Measurements from ENCODE around the gene PTPRJ. TPM values are rescaled to one million over a fixed set of nuclear protein-coding genes. Genes with fewer than 3 reads are reported as not detected.

PTPRJ gene
- polyA plus RNA-seq, 3 donors: 10.0 to 36.4 (median 14.6) TPM

DNA sequence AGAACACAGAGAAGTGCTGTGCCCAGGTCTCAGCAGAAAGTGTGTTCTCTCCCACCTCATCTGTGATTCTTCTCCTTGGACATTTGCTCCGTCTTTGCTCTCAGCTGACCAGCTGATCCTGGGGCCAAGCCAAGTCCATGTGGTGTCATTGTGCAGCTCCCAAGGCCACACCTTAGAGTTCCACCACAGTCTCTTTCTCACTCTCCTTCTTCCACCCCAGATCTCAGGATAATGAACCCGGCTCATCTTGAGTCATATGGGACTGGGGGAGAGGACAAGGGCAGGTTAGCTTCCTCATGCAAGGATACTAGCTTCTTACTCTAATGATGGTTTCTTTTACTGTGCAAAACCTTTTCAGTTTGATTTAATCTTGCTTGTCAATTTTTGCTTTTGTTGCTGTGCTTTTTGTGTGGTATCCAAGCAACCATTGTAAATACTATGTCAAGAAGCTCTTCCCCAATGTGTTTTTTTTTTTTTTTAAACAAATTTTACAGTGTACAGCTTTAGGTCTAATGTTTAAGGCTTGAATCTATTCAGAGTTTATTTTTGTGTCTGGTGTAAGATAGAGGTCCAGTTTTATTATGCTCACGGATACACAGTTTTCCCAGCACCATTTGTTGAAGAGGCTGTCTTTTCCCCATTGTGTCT, 161.2 kb downstream of the PTPRJ start:
- no peaks in the 10 kb centered on the region for H3K9me3 Mint-ChIP-seq
- no peak for DNase-seq
- H3K4me2 ChIP-seq (replicated peaks; ENCODE audit: extremely low read depth, low read length, poor library complexity, severe bottlenecking): no peak overlapping the region
- no peak for TF ChIP-seq CTCF (IDR thresholded peaks at IDR 0.05)
- intact Hi-C loops (cut with micrococcal nuclease): no loop called here
- H3K4me1 Mint-ChIP-seq: peaks cover 2% of the 10 kb centered on the region
- H3K79me2 ChIP-seq (ENCODE audit: insufficient read depth, low read length): no peaks in the 10 kb centered on the region
- no peak overlapping the region for H3K4me3 Mint-ChIP-seq
- no peaks in the 10 kb centered on the region for H3K9me3 ChIP-seq (replicated peaks in 1 of 2; ENCODE audit: control insufficient read depth in 1 of 2, insufficient read depth in 1 of 2, low read length in 2 of 2)
- peaks cover 92% of the 10 kb centered on the region for H4K20me1 ChIP-seq (ENCODE audit: insufficient read depth, low read length)
- no peaks in the 10 kb centered on the region for H3K4me1 ChIP-seq (ENCODE audit: control insufficient read depth in 1 of 2, insufficient read depth in 2 of 2, low read length in 2 of 2)
- no peaks in the 10 kb centered on the region for H3K27me3 Mint-ChIP-seq (ENCODE audit: low read depth in 3 of 3)
- peak overlapping the region in 1 of 2 donors; percentile 24 for H3K27ac ChIP-seq (ENCODE audit: low read depth in 1 of 2, low read length in 2 of 2)
- H3K27me3 ChIP-seq (ENCODE audit: control insufficient read depth in 2 of 2, insufficient read depth in 2 of 2, low read length in 2 of 2): no peaks in the 10 kb centered on the region
- no peak overlapping the region for H2AFZ ChIP-seq (ENCODE audit: insufficient read depth, low read depth, low read length, poor library complexity, severe bottlenecking)
- H3K9ac ChIP-seq (ENCODE audit: insufficient read depth, low read length, poor library complexity, severe bottlenecking): no peak overlapping the region
- H3K4me3 ChIP-seq (replicated peaks in 1 of 3; ENCODE audit: low read depth in 2 of 3, low read length in 3 of 3): no peak overlapping the region
- peaks cover 93 to 100% of the 10 kb centered on the region in 2 donors for H3K36me3 ChIP-seq (replicated peaks in 1 of 2; ENCODE audit: control insufficient read depth in 1 of 2, insufficient read depth in 2 of 2, low read length in 2 of 2)
- 100% methylated on average over 1 of the region's 3 CpGs for WGBS (ENCODE audit: insufficient coverage)
- H3K27ac Mint-ChIP-seq: peak overlapping the region; percentile 19 to 74 (median 35)
- H3K36me3 Mint-ChIP-seq: peaks cover 88 to 98% of the 10 kb centered on the region in 2 donors

DNA sequence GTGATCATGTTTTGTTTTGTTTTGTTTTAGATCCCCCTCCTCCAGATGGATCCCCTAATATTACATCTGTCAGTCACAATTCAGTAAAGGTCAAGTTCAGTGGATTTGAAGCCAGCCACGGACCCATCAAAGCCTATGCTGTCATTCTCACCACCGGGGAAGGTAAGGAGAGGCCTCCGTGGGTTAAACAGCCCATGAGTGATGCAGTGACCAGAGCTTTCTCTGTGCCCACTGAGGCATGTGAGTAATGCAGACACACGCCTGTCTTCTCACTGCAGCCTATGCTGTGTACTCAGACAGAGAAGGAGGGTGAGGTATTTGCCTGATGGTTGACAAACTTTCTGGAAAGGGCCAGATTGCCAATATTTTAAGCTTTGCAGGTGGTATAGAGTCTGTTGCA, 162.5 kb downstream of the PTPRJ start:
- no peak for DNase-seq
- no peaks in the 10 kb centered on the region for H3K27me3 Mint-ChIP-seq (ENCODE audit: low read depth in 3 of 3)
- Histone ChIP-seq H3K36me3 (replicated peaks in 1 of 2; ENCODE audit: control insufficient read depth in 1 of 2, insufficient read depth in 2 of 2, low read length in 2 of 2) (peaks cover 91 to 100% of the 10 kb centered on the region in 2 donors), H3K27ac (ENCODE audit: low read depth in 1 of 2, low read length in 2 of 2) (peak overlapping the region in 1 of 2 donors; percentile 17), H3K9ac (ENCODE audit: insufficient read depth, low read length, poor library complexity, severe bottlenecking) (no peak overlapping the region), H3K4me1 (ENCODE audit: control insufficient read depth in 1 of 2, insufficient read depth in 2 of 2, low read length in 2 of 2) (no peaks in the 10 kb centered on the region), H3K79me2 (ENCODE audit: insufficient read depth, low read length) (no peaks in the 10 kb centered on the region), H3K9me3 (replicated peaks in 1 of 2; ENCODE audit: control insufficient read depth in 1 of 2, insufficient read depth in 1 of 2, low read length in 2 of 2) (no peaks in the 10 kb centered on the region), H2AFZ (ENCODE audit: insufficient read depth, low read depth, low read length, poor library complexity, severe bottlenecking) (no peak overlapping the region), H3K4me3 (replicated peaks in 1 of 3; ENCODE audit: low read depth in 2 of 3, low read length in 3 of 3) (no peak overlapping the region), H4K20me1 (ENCODE audit: insufficient read depth, low read length) (peaks cover 92% of the 10 kb centered on the region), H3K27me3 (ENCODE audit: control insufficient read depth in 2 of 2, insufficient read depth in 2 of 2, low read length in 2 of 2) (no peaks in the 10 kb centered on the region), H3K4me2 (replicated peaks; ENCODE audit: extremely low read depth, low read length, poor library complexity, severe bottlenecking) (no peak overlapping the region)
- no peak overlapping the region for H3K4me3 Mint-ChIP-seq
- intact Hi-C loops (cut with micrococcal nuclease): no loop called here
- peaks cover 88 to 98% of the 10 kb centered on the region in 2 donors for H3K36me3 Mint-ChIP-seq
- H3K4me1 Mint-ChIP-seq: peaks cover 2% of the 10 kb centered on the region
- no peak for TF ChIP-seq CTCF (IDR thresholded peaks at IDR 0.05)
- H3K9me3 Mint-ChIP-seq: no peaks in the 10 kb centered on the region
- 100% methylated on average over 3 of the region's 4 CpGs for WGBS (ENCODE audit: insufficient coverage)
- peak overlapping the region in 2 of 7 donors; percentile 10 to 58 for H3K27ac Mint-ChIP-seq
